HCT116 (cell line): ENCODE results near the gene CCDC38. TPM values are rescaled to one million over a fixed set of nuclear protein-coding genes. Genes with fewer than 3 reads are reported as not detected.

Experiments
- ATAC-seq: fragments of 200-7000 bp; cut with Tn5 transposase; 2 replicates; pipeline ENCODE4 v1.9.1; 2020; ENCODE audit warnings: mild to moderate bottlenecking, moderate library complexity
- BruUV-seq: library from RNA; stranded (reverse); fragments of 400-500 nt; replicated peaks from 2 replicates; lab custom pipeline; 2021; lab: Mats Ljungman, UMichigan
- CTCF ChIA-PET: fragments of 300-600 bp; sonication (Branson Sonifier 250); formaldehyde crosslinking; loops from one replicate; lab custom pipeline; 2021; ENCODE audit warnings: antibody characterized with exemption; lab: Charles Lee
- POLR2A ChIA-PET: fragments of 300-600, 350-600 bp; sonication (Branson Sonifier 250); formaldehyde crosslinking; loops from one replicate; lab custom pipeline; 2021; ENCODE audit warnings: antibody characterized with exemption; lab: Charles Lee
- RAD21 ChIA-PET, 2 experiments: fragments of 300-600 bp; sonication (Branson Sonifier 250); formaldehyde crosslinking; loops; one replicate each; lab custom pipeline; 2023; ENCODE audit warnings: low total read pairs in 2 of 2; ENCODE audit not compliant: uncharacterized antibody in 2 of 2, unreplicated experiment in 2 of 2, low non-redundant PET in 1 of 2; lab: Charles Lee
- DNase-seq: peaks from one replicate; pipeline ENCODE4 v3.0.0-alpha.2; 2010; ENCODE audit warnings: low read depth, low spot score
- H2AFZ ChIP-seq: fragments of 200-600 bp; shearing (Covaris generic), sonication (generic); 2 replicates; pipeline ENCODE4 v1.6.1; 2017; ENCODE audit warnings: low read depth, mixed run types, mixed read lengths, antibody characterized with exemption, low read length; ENCODE audit not compliant: poor library complexity, severe bottlenecking
- H3K27ac ChIP-seq: 2 replicates; pipeline ENCODE4 v1.5.1; 2012; ENCODE audit warnings: low read depth, low read length
- H3K27me3 ChIP-seq: fragments of 200-600 bp; sonication (generic); 2 replicates; pipeline ENCODE4 v1.6.1; 2016; ENCODE audit warnings: mixed run types, low read length, mixed read lengths; ENCODE audit not compliant: insufficient read depth
- H3K36me3 ChIP-seq, 2 experiments: fragments of 200-500 bp in 1 of 2; fragments of 200-600 bp in 1 of 2; sonication (Bioruptor generic) in 1 of 2; sonication (generic) in 1 of 2; 2 replicates each; pipeline versions ENCODE4 v1.5.1 to v1.6.1; 2014 to 2016; ENCODE audit warnings: low read length in 2 of 2, inconsistent platforms in 1 of 2, mixed read lengths in 1 of 2, mixed run types in 1 of 2; ENCODE audit not compliant: insufficient read depth in 2 of 2, control insufficient read depth in 1 of 2
- H3K4me1 ChIP-seq, 2 experiments: fragments of 200-600 bp in 1 of 2; sonication (generic) in 1 of 2; 2 replicates each; pipeline versions ENCODE4 v1.5.1 to v1.6.1; 2012 to 2017; ENCODE audit warnings: low read length in 2 of 2, inconsistent platforms in 1 of 2, mild to moderate bottlenecking in 1 of 2, mixed read lengths in 1 of 2, mixed run types in 1 of 2, moderate library complexity in 1 of 2; ENCODE audit not compliant: insufficient read depth in 2 of 2, control insufficient read depth in 1 of 2
- H3K4me2 ChIP-seq: fragments of 200-600 bp; sonication (generic); 2 replicates; pipeline ENCODE4 v1.6.1; 2017; ENCODE audit warnings: mixed run types, low read length, mixed read lengths
- H3K4me3 ChIP-seq, 2 experiments: fragments of 200-600 bp in 1 of 2; sonication (generic) in 1 of 2; replicated peaks in 1 of 2; 2 replicates each; pipeline ENCODE4 v1.5.1; 2011 to 2016; ENCODE audit warnings: low read length in 2 of 2, control low read depth in 1 of 2, low read depth in 1 of 2, mild to moderate bottlenecking in 1 of 2, mixed read lengths in 1 of 2, mixed run types in 1 of 2
- H3K79me2 ChIP-seq: fragments of 200-600 bp; sonication (generic); 2 replicates; pipeline ENCODE4 v1.6.1; 2017; ENCODE audit warnings: mild to moderate bottlenecking, mixed run types, low read length, moderate library complexity, mixed read lengths; ENCODE audit not compliant: insufficient read depth
- H3K9ac ChIP-seq: fragments of 200-600 bp; sonication (generic); 2 replicates; pipeline ENCODE4 v1.6.1; 2016; ENCODE audit warnings: low read length, mixed read lengths
- H3K9me2 ChIP-seq: fragments of 200-600 bp; sonication (generic), shearing (Covaris generic); 2 replicates; pipeline ENCODE4 v1.6.1; 2017; ENCODE audit warnings: mixed run types, mild to moderate bottlenecking, moderate library complexity; ENCODE audit not compliant: insufficient read depth
- H3K9me3 ChIP-seq, 2 experiments: fragments of 200-500 bp in 1 of 2; fragments of 200-600 bp in 1 of 2; sonication (Bioruptor generic) in 1 of 2; sonication (generic) in 1 of 2; 2 replicates each; pipeline ENCODE4 v1.6.1; 2014 to 2017; ENCODE audit warnings: low read length in 2 of 2, mixed read lengths in 2 of 2, inconsistent platforms in 1 of 2, low read depth in 1 of 2, mild to moderate bottlenecking in 1 of 2, mixed run types in 1 of 2, moderate library complexity in 1 of 2; ENCODE audit not compliant: control insufficient read depth in 1 of 2, insufficient read depth in 1 of 2
- H4K20me1 ChIP-seq: fragments of 200-600 bp; sonication (generic), shearing (Covaris generic); 2 replicates; pipeline ENCODE4 v1.6.1; 2017; ENCODE audit warnings: mixed run types, mild to moderate bottlenecking, moderate library complexity; ENCODE audit not compliant: insufficient read depth
- CEBPB ChIP-seq: IDR thresholded peaks from 2 replicates; pipeline ENCODE4 v1.6.1; 2012; ENCODE audit warnings: low read depth
- ELF1 ChIP-seq: IDR thresholded peaks from 2 replicates; pipeline ENCODE4 v1.6.1; 2012; ENCODE audit warnings: low read depth, borderline replicate concordance
- EZH2 ChIP-seq: fragments of 200-600 bp; sonication (generic); IDR thresholded peaks from 2 replicates; pipeline ENCODE4 v1.6.1; 2017; ENCODE audit warnings: antibody characterized with exemption, mixed run types
- EZH2phosphoT487 ChIP-seq: fragments of 200-600 bp; IDR thresholded peaks from 2 replicates; pipeline ENCODE4 v1.6.1; 2018; ENCODE audit warnings: antibody characterized with exemption, borderline replicate concordance
- FOSL1 ChIP-seq: IDR thresholded peaks from 2 replicates; pipeline ENCODE4 v1.6.1; 2012; ENCODE audit warnings: low read depth
- JUND ChIP-seq: IDR thresholded peaks from 2 replicates; pipeline ENCODE4 v1.6.1; 2012
- MAX ChIP-seq: IDR thresholded peaks from 2 replicates; pipeline ENCODE4 v1.6.1; 2012
- POLR2A ChIP-seq: IDR thresholded peaks from 2 replicates; pipeline ENCODE4 v1.7.0; 2011; ENCODE audit warnings: borderline replicate concordance; ENCODE audit not compliant: insufficient read depth, insufficient read length; ENCODE audit errors: extremely low read depth
- POLR2AphosphoS5 ChIP-seq: IDR thresholded peaks from 2 replicates; pipeline ENCODE4 v1.6.1; 2011; ENCODE audit warnings: mild to moderate bottlenecking, low read depth, low read length, moderate library complexity
- RAD21 ChIP-seq: IDR thresholded peaks from 2 replicates; pipeline ENCODE4 v1.6.1; 2012; ENCODE audit warnings: low read depth, mild to moderate bottlenecking
- REST ChIP-seq: IDR thresholded peaks from 2 replicates; pipeline ENCODE4 v1.6.1; 2012; ENCODE audit warnings: low read depth
- SIN3A ChIP-seq: IDR thresholded peaks from 2 replicates; pipeline ENCODE4 v1.6.1; 2012; ENCODE audit warnings: low read depth
- SP1 ChIP-seq: IDR thresholded peaks from 2 replicates; pipeline ENCODE4 v1.6.1; 2012; ENCODE audit warnings: low read depth
- SRF ChIP-seq: IDR thresholded peaks from 2 replicates; pipeline ENCODE4 v1.6.1; 2012; ENCODE audit warnings: low read depth
- TCF7L2 ChIP-seq: IDR thresholded peaks from 2 replicates; pipeline ENCODE4 v1.7.0; 2011; ENCODE audit warnings: borderline replicate concordance, inconsistent platforms; ENCODE audit not compliant: insufficient read depth, insufficient read length; ENCODE audit errors: extremely low read depth
- YY1 ChIP-seq: IDR thresholded peaks from 2 replicates; pipeline ENCODE4 v1.6.1; 2011; ENCODE audit warnings: low read length, low read depth, moderate library complexity, mild to moderate bottlenecking; ENCODE audit not compliant: insufficient replicate concordance; ENCODE audit errors: extremely low read depth
- ZFX ChIP-seq: fragments of 450-650 bp; IDR thresholded peaks from 2 replicates; pipeline ENCODE4 v1.6.1; 2017
- intact Hi-C: fragments of 100-400 bp; cut with micrococcal nuclease; formaldehyde crosslinking; loops from 2 replicates; pipeline ENCODE4 v1.10.0; 2022
- total RNA-seq: library from RNA; stranded (reverse); gene quantifications from one replicate; pipeline ENCODE4 v1.2.1, GENCODE V29; 2021; ENCODE audit not compliant: unreplicated experiment
- TF ChIP-seq, protein P1 (sequence below), 3 experiments: fragments of 200-600 bp in 1 of 3; sonication (generic) in 1 of 3; IDR thresholded peaks in 2 of 3; conservative IDR thresholded peaks in 1 of 3; 2 replicates each; pipeline ENCODE4 v1.5.1; 2012 to 2017; ENCODE audit warnings: low read depth in 2 of 3, low read length in 2 of 3, antibody characterized with exemption in 1 of 3, borderline replicate concordance in 1 of 3, control low read depth in 1 of 3, mild to moderate bottlenecking in 1 of 3, mixed read lengths in 1 of 3, mixed run types in 1 of 3, moderate library complexity in 1 of 3; ENCODE audit not compliant: insufficient read depth in 1 of 3
- TF ChIP-seq, protein P2 (sequence below): IDR thresholded peaks from 2 replicates; pipeline ENCODE4 v1.6.1; 2011; ENCODE audit warnings: mild to moderate bottlenecking, low read length, moderate library complexity; ENCODE audit not compliant: insufficient replicate concordance; ENCODE audit errors: extremely low read depth

The CCDC38 gene
- total RNA-seq, 1 experiment from 2014 or later = 0.27 TPM

GRCh38 chr12:95858451-95859343 lies 83.7 kb downstream of the CCDC38 start, which contains the start of gene SNRPF:
SNRPF (plus strand) TSS chr12:95858952; CDS start chr12:95859074, 122 bp downstream.
- Histone ChIP-seq H3K36me3 (peaks cover 19 to 26% of the 10 kb centered on the region in 2 experiments), H3K9me3 (no peaks in the 10 kb centered on the region), H3K27ac (peak within 1 kb of the TSS; percentile 64), H3K4me1 (peaks cover 8 to 26% of the 10 kb centered on the region in 2 experiments), H3K79me2 (peaks cover 50% of the 10 kb centered on the region), H4K20me1 (peaks cover 10% of the 10 kb centered on the region; the same call in 1 of the 2 replicates), H3K27me3 (no peaks in the 10 kb centered on the region), H3K4me2 (peak within 1 kb of the TSS; percentile 65), H3K9me2 (no peaks in the 10 kb centered on the region), H3K9ac (peak within 1 kb of the TSS; percentile 91), H3K4me3 (peak within 1 kb of the TSS; percentile 83 to 94), H2AFZ (peak within 1 kb of the TSS; percentile 19)
- ATAC-seq = peak; percentile 93
- POLR2A ChIA-PET = no interaction called here
- no TSS peak for BruUV-seq
- RAD21 ChIA-PET = no interaction called here
- peak; percentile 94 for DNase-seq
- intact Hi-C loops = no loop called here
- CTCF ChIA-PET = no interaction called here
- TF ChIP-seq, protein P1, sequence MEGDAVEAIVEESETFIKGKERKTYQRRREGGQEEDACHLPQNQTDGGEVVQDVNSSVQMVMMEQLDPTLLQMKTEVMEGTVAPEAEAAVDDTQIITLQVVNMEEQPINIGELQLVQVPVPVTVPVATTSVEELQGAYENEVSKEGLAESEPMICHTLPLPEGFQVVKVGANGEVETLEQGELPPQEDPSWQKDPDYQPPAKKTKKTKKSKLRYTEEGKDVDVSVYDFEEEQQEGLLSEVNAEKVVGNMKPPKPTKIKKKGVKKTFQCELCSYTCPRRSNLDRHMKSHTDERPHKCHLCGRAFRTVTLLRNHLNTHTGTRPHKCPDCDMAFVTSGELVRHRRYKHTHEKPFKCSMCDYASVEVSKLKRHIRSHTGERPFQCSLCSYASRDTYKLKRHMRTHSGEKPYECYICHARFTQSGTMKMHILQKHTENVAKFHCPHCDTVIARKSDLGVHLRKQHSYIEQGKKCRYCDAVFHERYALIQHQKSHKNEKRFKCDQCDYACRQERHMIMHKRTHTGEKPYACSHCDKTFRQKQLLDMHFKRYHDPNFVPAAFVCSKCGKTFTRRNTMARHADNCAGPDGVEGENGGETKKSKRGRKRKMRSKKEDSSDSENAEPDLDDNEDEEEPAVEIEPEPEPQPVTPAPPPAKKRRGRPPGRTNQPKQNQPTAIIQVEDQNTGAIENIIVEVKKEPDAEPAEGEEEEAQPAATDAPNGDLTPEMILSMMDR (IDR thresholded peaks at IDR 0.05 in 2 of 3, conservative IDR thresholded peaks at IDR 0.05 in 1 of 3; ENCODE audit: borderline replicate concordance in 1 of 3, insufficient read depth in 1 of 3, low read depth in 2 of 3, low read length in 2 of 3) = peak in 2 of 3 experiments; percentile 4 to 23; a peak in 1 of 6 replicates
- peak; percentile 89 for TF ChIP-seq POLR2AphosphoS5
- no peak for TF ChIP-seq EZH2phosphoT487
- TF ChIP-seq FOSL1 = no peak
- peak; percentile 91 for TF ChIP-seq SIN3A
- TF ChIP-seq ZFX = peak; percentile 85
- no peak for TF ChIP-seq JUND
- no peak for TF ChIP-seq EZH2
- peak; percentile 93 for TF ChIP-seq MAX
- no peak for TF ChIP-seq SRF
- TF ChIP-seq CEBPB = no peak
- peak; percentile 52 for TF ChIP-seq POLR2A
- no peak for TF ChIP-seq ELF1
- TF ChIP-seq, protein P2, sequence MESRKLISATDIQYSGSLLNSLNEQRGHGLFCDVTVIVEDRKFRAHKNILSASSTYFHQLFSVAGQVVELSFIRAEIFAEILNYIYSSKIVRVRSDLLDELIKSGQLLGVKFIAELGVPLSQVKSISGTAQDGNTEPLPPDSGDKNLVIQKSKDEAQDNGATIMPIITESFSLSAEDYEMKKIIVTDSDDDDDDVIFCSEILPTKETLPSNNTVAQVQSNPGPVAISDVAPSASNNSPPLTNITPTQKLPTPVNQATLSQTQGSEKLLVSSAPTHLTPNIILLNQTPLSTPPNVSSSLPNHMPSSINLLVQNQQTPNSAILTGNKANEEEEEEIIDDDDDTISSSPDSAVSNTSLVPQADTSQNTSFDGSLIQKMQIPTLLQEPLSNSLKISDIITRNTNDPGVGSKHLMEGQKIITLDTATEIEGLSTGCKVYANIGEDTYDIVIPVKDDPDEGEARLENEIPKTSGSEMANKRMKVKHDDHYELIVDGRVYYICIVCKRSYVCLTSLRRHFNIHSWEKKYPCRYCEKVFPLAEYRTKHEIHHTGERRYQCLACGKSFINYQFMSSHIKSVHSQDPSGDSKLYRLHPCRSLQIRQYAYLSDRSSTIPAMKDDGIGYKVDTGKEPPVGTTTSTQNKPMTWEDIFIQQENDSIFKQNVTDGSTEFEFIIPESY = no peak
- TF ChIP-seq RAD21 = no peak
- TF ChIP-seq REST = no peak
- peak; percentile 98 for TF ChIP-seq YY1
- peak; percentile 100 for TF ChIP-seq SP1
- no peak for TF ChIP-seq TCF7L2
